H1 (cell line): ENCODE data around the gene SRR.

Experiments used
- CHD2 ChIP-seq: IDR thresholded peaks from 2 replicates; pipeline ENCODE4 v1.6.1; 2012; ENCODE audit warnings: low read length, improper control_type of control experiment
- SIN3A ChIP-seq, 2 experiments: IDR thresholded peaks in 1 of 2; conservative IDR thresholded peaks in 1 of 2; 2 replicates each; pipeline ENCODE4 v1.6.1; 2011 to 2012; ENCODE audit warnings: low read length in 2 of 2, improper control_type of control experiment in 1 of 2, low read depth in 1 of 2, mild to moderate bottlenecking in 1 of 2
- TF ChIP-seq, protein P1 (sequence below), 3 experiments: IDR thresholded peaks; 1 replicate in 2 of 3; 2 replicates in 1 of 3; pipeline versions ENCODE4 v1.5.1 to v1.6.1; 2011; ENCODE audit warnings: low read length in 3 of 3, mild to moderate bottlenecking in 3 of 3, inconsistent platforms in 2 of 3, low read depth in 1 of 3, moderate library complexity in 1 of 3; ENCODE audit not compliant: insufficient read depth in 1 of 3; ENCODE audit errors: control extremely low read depth in 1 of 3

DNA sequence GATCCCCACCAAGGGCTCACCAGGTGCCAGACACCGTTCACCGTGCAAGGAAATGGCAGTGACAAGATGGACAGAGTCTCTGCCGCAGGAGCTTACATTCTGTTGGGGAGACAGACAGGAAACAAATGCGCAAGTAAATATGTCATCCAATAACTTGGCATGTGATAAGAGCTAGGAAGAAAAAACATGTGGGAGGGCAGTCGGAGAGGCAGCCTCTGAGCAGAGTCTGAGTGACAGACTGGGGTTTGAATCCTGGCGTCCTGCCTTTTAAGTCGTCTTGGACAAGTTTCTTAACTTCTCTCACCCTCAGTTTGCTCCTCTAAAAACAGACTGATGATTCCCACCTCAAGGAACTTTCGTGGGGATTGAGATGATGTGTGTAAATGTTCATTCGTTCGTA is 40.8 kb downstream of the SRR start:
- TF ChIP-seq, protein P1, sequence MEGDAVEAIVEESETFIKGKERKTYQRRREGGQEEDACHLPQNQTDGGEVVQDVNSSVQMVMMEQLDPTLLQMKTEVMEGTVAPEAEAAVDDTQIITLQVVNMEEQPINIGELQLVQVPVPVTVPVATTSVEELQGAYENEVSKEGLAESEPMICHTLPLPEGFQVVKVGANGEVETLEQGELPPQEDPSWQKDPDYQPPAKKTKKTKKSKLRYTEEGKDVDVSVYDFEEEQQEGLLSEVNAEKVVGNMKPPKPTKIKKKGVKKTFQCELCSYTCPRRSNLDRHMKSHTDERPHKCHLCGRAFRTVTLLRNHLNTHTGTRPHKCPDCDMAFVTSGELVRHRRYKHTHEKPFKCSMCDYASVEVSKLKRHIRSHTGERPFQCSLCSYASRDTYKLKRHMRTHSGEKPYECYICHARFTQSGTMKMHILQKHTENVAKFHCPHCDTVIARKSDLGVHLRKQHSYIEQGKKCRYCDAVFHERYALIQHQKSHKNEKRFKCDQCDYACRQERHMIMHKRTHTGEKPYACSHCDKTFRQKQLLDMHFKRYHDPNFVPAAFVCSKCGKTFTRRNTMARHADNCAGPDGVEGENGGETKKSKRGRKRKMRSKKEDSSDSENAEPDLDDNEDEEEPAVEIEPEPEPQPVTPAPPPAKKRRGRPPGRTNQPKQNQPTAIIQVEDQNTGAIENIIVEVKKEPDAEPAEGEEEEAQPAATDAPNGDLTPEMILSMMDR (IDR thresholded peaks at IDR 0.05; ENCODE audit: control extremely low read depth in 1 of 3, insufficient read depth in 1 of 3, low read depth in 1 of 3, low read length in 3 of 3) = no peak
- no peak for TF ChIP-seq CHD2
- TF ChIP-seq SIN3A (conservative IDR thresholded peaks at IDR 0.05 in 1 of 2, IDR thresholded peaks at IDR 0.05 in 1 of 2; ENCODE audit: low read depth in 1 of 2, low read length in 2 of 2) = no peak
